ENCODE measurements around the gene SH2D3C.

GRCh38 chr9:127734747-127735529 is 43.5 kb downstream of the SH2D3C start, which contains the start of gene TOR2A:
- peak; percentile 88 to 99 (median 98) for TF ChIP-seq CTCF (IDR thresholded peaks at IDR 0.05)
- peak in 3 of 4 donors; percentile 30 to 94 (median 91) for TF ChIP-seq POLR2A (IDR thresholded peaks at IDR 0.05)
